Inflammatory macrophage (primary cell): Measurements from ENCODE around the gene SYT7.
"Not testable (repeated sequence)": the region's sequence is repeated elsewhere in the genome, so short reads cannot be mapped to it uniquely, and the experiment has no call there.

ENCODE experiments used
- DNase-seq, 2 donors: peaks; one replicate each; pipeline ENCODE4 v3.0.0-alpha.2; 2020 to 2022

The SYT7 gene

DNA sequence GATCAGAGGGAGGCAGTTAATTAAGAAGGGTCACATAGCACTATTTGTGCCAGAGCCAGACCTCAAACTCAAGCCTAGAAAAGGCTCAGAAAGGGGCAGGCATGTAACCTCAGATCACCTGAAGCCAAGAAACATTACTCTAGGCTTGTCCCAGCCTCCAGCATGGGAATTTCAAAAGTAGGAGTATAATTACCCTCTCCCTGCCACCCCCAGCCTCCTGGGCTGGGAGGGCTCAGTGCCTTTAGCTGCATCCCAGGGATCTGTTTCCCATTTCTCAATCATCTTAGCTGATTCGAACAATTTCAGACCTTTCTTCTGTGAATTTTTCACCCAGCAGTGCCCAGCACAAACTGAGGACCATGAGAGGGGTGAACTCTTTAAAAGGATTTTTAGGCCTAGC, 105.4 kb downstream of the SYT7 start:
- no peak for DNase-seq

DNA sequence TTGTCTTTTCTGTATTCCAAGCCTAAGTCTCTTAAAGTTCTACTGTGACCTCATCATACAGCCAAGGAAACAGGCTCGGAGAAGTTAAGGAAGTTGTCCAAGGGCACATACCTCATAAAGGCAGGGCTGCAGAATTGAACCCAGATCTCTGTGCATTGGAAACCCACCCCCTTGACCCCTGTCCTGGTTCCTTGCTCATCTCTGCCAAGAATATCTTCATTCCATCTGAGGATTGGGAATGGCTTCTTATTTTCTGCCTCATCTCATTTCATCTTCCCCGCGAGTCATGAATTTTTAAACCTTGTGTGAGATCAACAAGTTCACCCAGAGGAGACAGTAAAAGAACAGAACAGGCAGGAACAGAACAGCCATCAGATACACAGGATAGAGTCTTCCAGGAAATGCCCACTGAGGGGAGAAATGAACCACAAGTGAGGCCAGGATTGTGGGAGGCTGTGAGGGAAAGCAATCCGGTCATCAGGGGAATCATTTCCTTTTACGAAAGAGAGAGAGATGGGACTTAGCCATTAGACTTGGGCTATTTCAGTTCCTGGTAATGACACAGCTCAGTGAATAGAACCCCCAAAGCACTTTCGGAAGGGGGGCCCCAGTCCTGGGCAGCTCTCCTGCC, 106.7 kb downstream of the SYT7 start:
- DNase-seq = no peak

DNA sequence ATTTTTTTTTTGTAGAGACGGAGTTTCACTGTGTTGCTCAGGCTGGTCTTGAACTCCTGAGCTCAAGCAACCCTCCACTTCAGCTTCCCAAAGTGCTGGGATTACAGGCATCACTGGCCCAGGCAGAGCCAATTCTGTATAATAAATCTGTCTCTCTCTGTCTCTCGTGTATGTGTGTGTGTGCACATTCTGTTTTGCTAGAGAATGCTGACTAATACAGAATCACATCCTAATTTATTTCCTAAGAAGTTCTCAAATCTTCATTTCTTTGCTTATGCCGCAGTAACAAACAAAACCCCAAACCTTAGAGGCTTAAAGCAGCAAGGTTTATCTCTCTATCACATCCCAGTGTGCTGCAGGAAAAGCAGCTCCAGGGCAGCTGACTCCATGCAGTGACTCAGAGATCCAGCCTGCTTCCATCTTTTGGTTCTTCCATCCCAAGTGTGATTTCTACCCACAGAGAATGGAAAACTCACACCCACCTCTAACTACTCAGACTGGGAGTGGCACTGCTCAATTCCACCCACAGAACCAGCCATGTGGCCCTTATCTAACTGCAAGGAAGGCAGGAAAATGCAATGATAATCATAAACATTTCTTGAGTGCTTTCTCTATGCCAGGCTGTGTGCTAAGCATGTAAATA, 107.4 kb downstream of the SYT7 start:
- peak in 1 of 2 donors; percentile 36 for DNase-seq

DNA sequence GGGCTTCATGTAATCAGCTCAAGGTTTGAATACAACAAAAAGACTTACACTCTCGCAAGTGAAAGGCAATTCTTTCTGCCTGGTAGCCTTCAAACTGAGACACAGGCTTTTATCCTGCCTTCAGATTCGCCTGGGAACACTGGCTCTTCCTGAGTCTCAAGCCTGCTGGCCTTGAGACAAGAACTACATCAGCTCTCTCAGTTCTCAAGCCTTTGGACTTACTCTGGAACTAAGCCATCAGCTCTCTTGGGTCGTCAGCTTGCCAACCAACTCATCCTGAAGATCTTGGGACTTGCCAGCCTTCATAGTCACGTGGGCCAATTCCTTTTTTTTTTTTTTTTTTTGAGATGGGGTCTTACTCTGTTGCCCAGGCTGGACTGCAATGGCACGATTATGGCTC, 108.0 kb downstream of the SYT7 start:
- DNase-seq = no peak

DNA sequence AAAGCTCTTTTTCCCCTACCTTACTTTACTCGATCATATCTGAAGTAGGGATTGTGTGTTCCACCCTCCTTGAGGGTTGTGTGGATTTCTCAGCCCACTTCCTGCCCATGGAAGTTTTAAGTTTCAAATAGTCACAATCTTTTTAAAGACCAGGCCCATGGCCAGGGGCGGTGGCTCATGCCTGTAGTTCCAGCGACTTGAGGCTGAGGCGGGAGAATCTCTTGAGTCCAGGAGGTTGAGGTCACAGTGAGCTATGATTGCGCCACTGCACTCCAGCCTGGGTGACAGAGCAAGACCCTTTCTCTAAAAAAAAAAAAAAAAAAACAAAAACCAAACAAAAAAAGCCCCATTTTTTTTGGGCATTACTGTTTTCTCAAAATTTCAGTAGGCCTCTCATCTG, 108.6 kb downstream of the SYT7 start:
- DNase-seq = no peak

- DNase-seq = no peak
These were observed 112.9 kb downstream of the SYT7 start for GRCh38 chr11:61468002-61468401.

DNA sequence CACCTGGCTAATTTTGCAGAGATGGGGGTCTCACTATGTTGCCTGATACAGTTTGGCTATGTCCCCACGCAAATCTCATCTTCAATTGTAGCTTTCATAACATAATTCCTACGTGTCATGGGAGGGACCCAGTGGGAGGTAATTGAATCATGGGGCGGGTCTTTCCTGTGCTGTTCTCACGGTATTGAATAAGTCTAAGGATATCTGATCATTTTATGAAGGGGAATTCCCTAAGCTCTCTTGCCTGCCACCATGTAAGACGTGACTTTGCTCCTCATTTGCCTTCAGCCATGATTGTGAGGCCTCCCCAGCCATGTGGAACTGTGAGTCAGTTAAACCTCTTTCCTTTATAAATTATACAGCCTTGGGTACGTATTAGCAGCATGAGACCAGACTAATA, 113.3 kb downstream of the SYT7 start:
- DNase-seq = not testable (repeated sequence)
